Duodenal mucosa (tissue), 2 donors: ENCODE results near the gene FGF18.
"Not testable (repeated sequence)": the region's sequence is repeated elsewhere in the genome, so short reads cannot be mapped to it uniquely, and the experiment has no call there.

ENCODE experiments used
- H3K27ac ChIP-seq: one replicate; pipeline ENCODE4 v1.7.0; 2013; ENCODE audit warnings: low read depth, low read length
- H3K27me3 ChIP-seq, 2 donors: one replicate each; pipeline ENCODE4 v1.7.0; 2013; ENCODE audit warnings: low read length in 2 of 2, control low read depth in 1 of 2; ENCODE audit not compliant: insufficient read depth in 2 of 2, control insufficient read depth in 1 of 2
- H3K36me3 ChIP-seq, 2 donors: one replicate each; pipeline ENCODE4 v1.7.0; 2013; ENCODE audit warnings: low read length in 2 of 2, control low read depth in 1 of 2; ENCODE audit not compliant: insufficient read depth in 2 of 2, control insufficient read depth in 1 of 2
- H3K4me1 ChIP-seq, 2 donors: one replicate each; pipeline ENCODE4 v1.7.0; 2013; ENCODE audit warnings: low read length in 2 of 2, control low read depth in 1 of 2; ENCODE audit not compliant: insufficient read depth in 2 of 2, control insufficient read depth in 1 of 2
- H3K4me3 ChIP-seq, 2 donors: one replicate each; pipeline ENCODE4 v1.7.0; 2013; ENCODE audit warnings: low read length in 2 of 2, low read depth in 1 of 2
- H3K9ac ChIP-seq, 2 donors: one replicate each; pipeline ENCODE4 v1.7.0; 2013; ENCODE audit warnings: low read length in 2 of 2, low read depth in 1 of 2
- H3K9me3 ChIP-seq, 2 donors: one replicate each; pipeline ENCODE4 v1.7.0; 2013; ENCODE audit warnings: low read length in 2 of 2, control low read depth in 1 of 2; ENCODE audit not compliant: control insufficient read depth in 1 of 2

Gene FGF18

GRCh38 chr5:171397599-171397998 is 21.8 kb upstream of the FGF18 start:
- no peak overlapping the region for H3K9ac ChIP-seq
- H3K27me3 ChIP-seq, result no peaks in the 10 kb centered on the region
- H3K36me3 ChIP-seq, result peaks cover 33 to 86% of the 10 kb centered on the region in 2 donors
- H3K4me3 ChIP-seq, result no peak overlapping the region
- H3K9me3 ChIP-seq, result no peaks in the 10 kb centered on the region
- H3K27ac ChIP-seq, result no peak overlapping the region
- H3K4me1 ChIP-seq, result no peaks in the 10 kb centered on the region

GRCh38 chr5:171398660-171399059 is 20.8 kb upstream of the FGF18 start:
- H3K4me3 ChIP-seq, H3K9ac ChIP-seq, H3K9me3 ChIP-seq, H3K27me3 ChIP-seq, H3K27ac ChIP-seq, H3K4me1 ChIP-seq: not testable (repeated sequence)
- peaks cover 28 to 75% of the 10 kb centered on the region in 2 donors for H3K36me3 ChIP-seq

GRCh38 chr5:171400169-171400568 is 19.3 kb upstream of the FGF18 start:
- no peak overlapping the region for H3K4me3 ChIP-seq
- H3K4me1 ChIP-seq, result no peaks in the 10 kb centered on the region
- H3K27ac ChIP-seq, result no peak overlapping the region
- no peak overlapping the region for H3K9ac ChIP-seq
- peaks cover 23 to 65% of the 10 kb centered on the region in 2 donors for H3K36me3 ChIP-seq
- H3K27me3 ChIP-seq, result no peaks in the 10 kb centered on the region
- H3K9me3 ChIP-seq, result no peaks in the 10 kb centered on the region

- no peaks in the 10 kb centered on the region for H3K9me3 ChIP-seq
- peaks cover 19 to 66% of the 10 kb centered on the region in 2 donors for H3K36me3 ChIP-seq
- H3K4me3 ChIP-seq, result no peak overlapping the region
- no peak overlapping the region for H3K27ac ChIP-seq
- no peaks in the 10 kb centered on the region for H3K27me3 ChIP-seq
- peaks cover 0 to 9% of the 10 kb centered on the region in 2 donors for H3K4me1 ChIP-seq
- H3K9ac ChIP-seq, result no peak overlapping the region
Measured at GRCh38 chr5:171401167-171401947, 18.1 kb upstream of the FGF18 start.

GRCh38 chr5:171402751-171403150 is 16.7 kb upstream of the FGF18 start:
- not testable (repeated sequence) for H3K27me3 ChIP-seq, H3K27ac ChIP-seq, H3K4me3 ChIP-seq, H3K9me3 ChIP-seq, H3K9ac ChIP-seq
- Histone ChIP-seq H3K36me3 (peaks cover 21 to 67% of the 10 kb centered on the region in 2 donors), H3K4me1 (peaks cover 0 to 12% of the 10 kb centered on the region in 2 donors)

- peaks cover 0 to 17% of the 10 kb centered on the region in 2 donors for H3K4me1 ChIP-seq
- H3K36me3 ChIP-seq, result peaks cover 24 to 62% of the 10 kb centered on the region in 2 donors
- H3K9me3 ChIP-seq, result no peaks in the 10 kb centered on the region
- H3K9ac ChIP-seq, result no peak overlapping the region
- H3K27ac ChIP-seq, result no peak overlapping the region
- no peak overlapping the region for H3K4me3 ChIP-seq
- no peaks in the 10 kb centered on the region for H3K27me3 ChIP-seq
Measured at GRCh38 chr5:171405615-171406014, 13.8 kb upstream of the FGF18 start.

GRCh38 chr5:171407234-171407633 is 12.2 kb upstream of the FGF18 start:
- Histone ChIP-seq H3K36me3 (peaks cover 14 to 64% of the 10 kb centered on the region in 2 donors), H3K27ac (no peak overlapping the region), H3K27me3 (no peaks in the 10 kb centered on the region), H3K4me1 (peaks cover 0 to 17% of the 10 kb centered on the region in 2 donors), H3K4me3 (no peak overlapping the region), H3K9ac (no peak overlapping the region), H3K9me3 (no peaks in the 10 kb centered on the region)

- H3K36me3 ChIP-seq, result peaks cover 19 to 77% of the 10 kb centered on the region in 2 donors
- H3K9ac ChIP-seq, result no peak overlapping the region
- no peak overlapping the region for H3K4me3 ChIP-seq
- H3K27ac ChIP-seq, result no peak overlapping the region
- H3K9me3 ChIP-seq, result no peaks in the 10 kb centered on the region
- peaks cover 0 to 17% of the 10 kb centered on the region in 2 donors for H3K4me1 ChIP-seq
- H3K27me3 ChIP-seq, result no peaks in the 10 kb centered on the region
Measured at GRCh38 chr5:171409164-171410136, 10.0 kb upstream of the FGF18 start.

- Histone ChIP-seq H3K9me3 (no peaks in the 10 kb centered on the region), H3K4me3 (no peak overlapping the region), H3K4me1 (peaks cover 0 to 17% of the 10 kb centered on the region in 2 donors), H3K36me3 (peaks cover 19 to 73% of the 10 kb centered on the region in 2 donors), H3K27me3 (no peaks in the 10 kb centered on the region), H3K27ac (no peak overlapping the region), H3K9ac (no peak overlapping the region)
Measured at GRCh38 chr5:171410181-171410580, 9.3 kb upstream of the FGF18 start.

GRCh38 chr5:171412186-171412585 is 7.3 kb upstream of the FGF18 start:
- H3K4me1 ChIP-seq, result peaks cover 0 to 6% of the 10 kb centered on the region in 2 donors
- no peak overlapping the region for H3K4me3 ChIP-seq
- no peaks in the 10 kb centered on the region for H3K27me3 ChIP-seq
- no peaks in the 10 kb centered on the region for H3K9me3 ChIP-seq
- no peak overlapping the region for H3K27ac ChIP-seq
- H3K9ac ChIP-seq, result no peak overlapping the region
- peaks cover 19 to 54% of the 10 kb centered on the region in 2 donors for H3K36me3 ChIP-seq
